ENCODE data around the gene CCDC80. TPM values are rescaled to one million over a fixed set of nuclear protein-coding genes. Genes with fewer than 3 reads are reported as not detected.

Gene CCDC80
- total RNA-seq, 1 experiment from 2014 or later: 1.1 TPM

DNA sequence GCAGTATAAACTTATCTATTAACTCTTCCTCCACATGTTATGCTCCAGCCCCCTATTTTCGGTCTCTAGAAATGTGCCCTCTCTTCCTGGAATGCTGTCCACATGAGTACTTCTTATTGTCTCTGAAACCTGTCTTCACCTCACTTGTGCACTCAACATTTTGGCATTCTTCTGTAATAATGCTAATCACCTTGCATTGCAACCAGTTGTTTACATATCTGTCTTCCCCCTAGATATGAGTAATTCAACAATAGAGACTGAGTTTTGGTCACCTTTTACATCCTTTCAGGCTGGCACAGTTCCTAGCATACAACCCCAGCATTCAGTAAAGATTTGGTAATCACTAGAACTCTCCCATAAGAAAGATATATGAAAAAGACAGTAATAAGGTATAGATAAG lies 17.2 kb downstream of the CCDC80 start:
- no peak overlapping the region for H3K4me3 Mint-ChIP-seq (ENCODE audit: low read depth, unreplicated experiment)
- H3K27ac Mint-ChIP-seq (ENCODE audit: unreplicated experiment): no peak overlapping the region
- TF ChIP-seq, protein P1, sequence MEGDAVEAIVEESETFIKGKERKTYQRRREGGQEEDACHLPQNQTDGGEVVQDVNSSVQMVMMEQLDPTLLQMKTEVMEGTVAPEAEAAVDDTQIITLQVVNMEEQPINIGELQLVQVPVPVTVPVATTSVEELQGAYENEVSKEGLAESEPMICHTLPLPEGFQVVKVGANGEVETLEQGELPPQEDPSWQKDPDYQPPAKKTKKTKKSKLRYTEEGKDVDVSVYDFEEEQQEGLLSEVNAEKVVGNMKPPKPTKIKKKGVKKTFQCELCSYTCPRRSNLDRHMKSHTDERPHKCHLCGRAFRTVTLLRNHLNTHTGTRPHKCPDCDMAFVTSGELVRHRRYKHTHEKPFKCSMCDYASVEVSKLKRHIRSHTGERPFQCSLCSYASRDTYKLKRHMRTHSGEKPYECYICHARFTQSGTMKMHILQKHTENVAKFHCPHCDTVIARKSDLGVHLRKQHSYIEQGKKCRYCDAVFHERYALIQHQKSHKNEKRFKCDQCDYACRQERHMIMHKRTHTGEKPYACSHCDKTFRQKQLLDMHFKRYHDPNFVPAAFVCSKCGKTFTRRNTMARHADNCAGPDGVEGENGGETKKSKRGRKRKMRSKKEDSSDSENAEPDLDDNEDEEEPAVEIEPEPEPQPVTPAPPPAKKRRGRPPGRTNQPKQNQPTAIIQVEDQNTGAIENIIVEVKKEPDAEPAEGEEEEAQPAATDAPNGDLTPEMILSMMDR (IDR thresholded peaks at IDR 0.05; ENCODE audit: unreplicated experiment): no peak
- no peak for DNase-seq
- no peaks in the 10 kb centered on the region for H3K9me3 Mint-ChIP-seq (ENCODE audit: low read depth, unreplicated experiment)
- H3K4me1 Mint-ChIP-seq (ENCODE audit: low read depth, unreplicated experiment): peaks cover 22% of the 10 kb centered on the region
- CTCF ChIA-PET: no interaction called here
- no peaks in the 10 kb centered on the region for H3K27me3 Mint-ChIP-seq (ENCODE audit: unreplicated experiment)
- intact Hi-C loops (cut with micrococcal nuclease; ENCODE audit: unreplicated experiment): no loop called here
- H3K36me3 Mint-ChIP-seq (ENCODE audit: insufficient read depth, unreplicated experiment): no peaks in the 10 kb centered on the region
- no TSS peak for BruUV-seq (replicated peaks)

DNA sequence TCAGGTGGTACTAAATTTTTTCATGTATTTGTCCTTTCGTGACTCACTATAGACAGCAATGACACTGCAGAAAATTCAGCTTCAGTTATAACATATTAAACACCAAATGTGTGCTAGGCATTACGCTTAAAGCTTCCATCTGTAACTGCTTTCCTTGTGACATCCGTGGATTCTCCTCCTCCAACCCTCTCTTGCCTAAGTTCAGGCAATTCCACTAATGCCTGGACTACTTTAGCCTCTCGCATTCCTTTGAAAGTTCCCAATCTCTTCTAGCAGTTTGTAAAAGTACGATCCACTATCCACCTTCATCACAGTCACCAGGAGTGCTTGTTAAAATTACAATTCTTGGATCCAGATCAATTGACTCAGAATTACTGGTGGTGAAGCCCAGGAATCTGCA lies 17.7 kb downstream of the CCDC80 start:
- no peaks in the 10 kb centered on the region for H3K9me3 Mint-ChIP-seq (ENCODE audit: low read depth, unreplicated experiment)
- no peaks in the 10 kb centered on the region for H3K27me3 Mint-ChIP-seq (ENCODE audit: unreplicated experiment)
- peaks cover 22% of the 10 kb centered on the region for H3K4me1 Mint-ChIP-seq (ENCODE audit: low read depth, unreplicated experiment)
- H3K36me3 Mint-ChIP-seq (ENCODE audit: insufficient read depth, unreplicated experiment): no peaks in the 10 kb centered on the region
- no peak for DNase-seq
- TF ChIP-seq, protein P1 (IDR thresholded peaks at IDR 0.05; ENCODE audit: unreplicated experiment): no peak
- CTCF ChIA-PET: no interaction called here
- H3K27ac Mint-ChIP-seq (ENCODE audit: unreplicated experiment): no peak overlapping the region
- intact Hi-C loops (cut with micrococcal nuclease; ENCODE audit: unreplicated experiment): no loop called here
- BruUV-seq (replicated peaks): no TSS peak
- no peak overlapping the region for H3K4me3 Mint-ChIP-seq (ENCODE audit: low read depth, unreplicated experiment)

DNA sequence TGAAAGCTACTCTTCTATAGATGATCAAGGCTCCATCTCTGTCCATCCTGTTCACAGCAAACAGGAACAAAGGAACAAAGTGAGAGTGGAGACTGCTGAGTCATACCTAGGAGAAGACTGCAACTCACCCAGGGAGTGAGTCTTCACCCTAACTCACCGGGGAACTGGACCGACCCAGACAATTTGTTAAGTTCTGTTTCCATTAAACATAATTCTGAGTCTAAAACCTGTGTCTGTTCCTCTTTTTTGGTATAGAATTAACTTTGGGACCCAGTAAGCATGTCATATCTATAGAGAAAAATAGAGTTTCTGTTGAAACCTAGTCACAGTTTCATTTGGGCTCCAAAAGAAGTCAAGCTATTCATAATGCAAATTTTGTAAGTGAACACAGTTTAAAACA lies 21.6 kb downstream of the CCDC80 start:
- no peaks in the 10 kb centered on the region for H3K27me3 Mint-ChIP-seq (ENCODE audit: unreplicated experiment)
- TF ChIP-seq, protein P1 (IDR thresholded peaks at IDR 0.05; ENCODE audit: unreplicated experiment): no peak
- no peak for DNase-seq
- peaks cover 13% of the 10 kb centered on the region for H3K4me1 Mint-ChIP-seq (ENCODE audit: low read depth, unreplicated experiment)
- no peak overlapping the region for H3K4me3 Mint-ChIP-seq (ENCODE audit: low read depth, unreplicated experiment)
- CTCF ChIA-PET: interaction anchor here (0.6 kb wide), 1 partner anchor 8 kb away, joined by 7 read pairs; no protein-coding TSS in a partner anchor
- no TSS peak for BruUV-seq (replicated peaks)
- no peaks in the 10 kb centered on the region for H3K36me3 Mint-ChIP-seq (ENCODE audit: insufficient read depth, unreplicated experiment)
- intact Hi-C loops (cut with micrococcal nuclease; ENCODE audit: unreplicated experiment): no loop called here
- no peak overlapping the region for H3K27ac Mint-ChIP-seq (ENCODE audit: unreplicated experiment)
- no peaks in the 10 kb centered on the region for H3K9me3 Mint-ChIP-seq (ENCODE audit: low read depth, unreplicated experiment)

DNA sequence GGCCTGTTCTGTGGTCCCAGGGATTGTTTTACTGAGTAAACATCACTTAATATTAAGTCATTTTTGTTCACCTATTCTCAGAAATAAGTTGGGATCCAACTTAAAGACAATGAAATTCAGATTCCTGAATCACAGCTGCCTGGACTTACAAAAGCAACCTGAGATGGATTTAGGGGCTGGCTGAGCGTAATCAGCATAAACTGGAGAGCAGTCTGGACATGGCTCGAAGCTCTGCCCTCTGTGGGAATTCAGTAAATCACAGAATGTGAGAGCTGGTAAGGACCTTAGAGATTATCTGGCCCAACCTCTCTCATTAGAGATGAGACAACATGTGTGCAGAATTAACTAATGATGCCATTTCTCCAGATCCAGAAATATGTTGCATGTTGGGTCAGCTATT lies 23.7 kb downstream of the CCDC80 start:
- BruUV-seq (replicated peaks): no TSS peak
- no peak for DNase-seq

More for the DNA sequence above, 23.7 kb downstream of the CCDC80 start:
- Mint-ChIP-seq H3K36me3 (ENCODE audit: insufficient read depth, unreplicated experiment) (no peaks in the 10 kb centered on the region), H3K4me1 (ENCODE audit: low read depth, unreplicated experiment) (no peaks in the 10 kb centered on the region), H3K9me3 (ENCODE audit: low read depth, unreplicated experiment) (no peaks in the 10 kb centered on the region), H3K27ac (ENCODE audit: unreplicated experiment) (no peak overlapping the region), H3K27me3 (ENCODE audit: unreplicated experiment) (no peaks in the 10 kb centered on the region), H3K4me3 (ENCODE audit: low read depth, unreplicated experiment) (no peak overlapping the region)
- CTCF ChIA-PET: no interaction called here
- TF ChIP-seq, protein P1 (IDR thresholded peaks at IDR 0.05; ENCODE audit: unreplicated experiment): no peak
- intact Hi-C loops (cut with micrococcal nuclease; ENCODE audit: unreplicated experiment): no loop called here

Measured in Calu3 (cell line).